Glomerular endothelial cell (primary cell): ENCODE data around the gene ARF4. TPM values are rescaled to one million over a fixed set of nuclear protein-coding genes. Genes with fewer than 3 reads are reported as not detected.

ENCODE experiments used
- DNase-seq: peaks from one replicate; pipeline ENCODE4 v3.0.0-alpha.2; 2011; ENCODE audit warnings: low read depth, low spot score; ENCODE audit errors: extremely low read depth
- total RNA-seq: library from RNA; depleted of rRNA; stranded (reverse); fragments of >200 nt; gene quantifications from 2 replicates; pipeline ENCODE4 v1.2.3, GENCODE V29; 2015

The ARF4 gene
- total RNA-seq, 1 donor from 2014 or later: 230 TPM

GRCh38 chr3:57582474-57583168 lies 14.5 kb downstream of the ARF4 start:
- no peak for DNase-seq

GRCh38 chr3:57577801-57578200 lies 19.3 kb downstream of the ARF4 start:
- DNase-seq: no peak

GRCh38 chr3:57575966-57576626 lies 21.0 kb downstream of the ARF4 start:
- no peak for DNase-seq

- DNase-seq: no peak
These were observed 25.0 kb downstream of the ARF4 start for GRCh38 chr3:57572096-57572495.

DNA sequence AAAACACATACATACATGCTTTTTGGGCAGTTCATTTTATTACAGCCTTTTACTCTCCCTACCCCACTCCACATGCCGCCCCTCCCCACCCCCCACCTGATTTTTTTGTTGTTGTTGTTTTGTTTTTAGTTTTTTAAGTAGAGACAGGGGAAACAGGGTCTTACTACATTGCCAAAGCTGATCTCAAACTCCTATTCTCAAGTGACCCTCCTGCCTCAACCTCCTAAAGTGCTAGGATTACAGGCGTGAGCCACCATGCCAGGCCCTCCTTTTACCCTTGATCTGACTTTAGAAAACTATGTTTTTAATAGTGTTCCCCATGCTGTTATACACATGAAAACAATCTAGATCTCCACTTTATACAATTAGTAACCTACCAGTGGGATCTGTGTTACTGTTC lies 26.3 kb downstream of the ARF4 start:
- DNase-seq: no peak

DNA sequence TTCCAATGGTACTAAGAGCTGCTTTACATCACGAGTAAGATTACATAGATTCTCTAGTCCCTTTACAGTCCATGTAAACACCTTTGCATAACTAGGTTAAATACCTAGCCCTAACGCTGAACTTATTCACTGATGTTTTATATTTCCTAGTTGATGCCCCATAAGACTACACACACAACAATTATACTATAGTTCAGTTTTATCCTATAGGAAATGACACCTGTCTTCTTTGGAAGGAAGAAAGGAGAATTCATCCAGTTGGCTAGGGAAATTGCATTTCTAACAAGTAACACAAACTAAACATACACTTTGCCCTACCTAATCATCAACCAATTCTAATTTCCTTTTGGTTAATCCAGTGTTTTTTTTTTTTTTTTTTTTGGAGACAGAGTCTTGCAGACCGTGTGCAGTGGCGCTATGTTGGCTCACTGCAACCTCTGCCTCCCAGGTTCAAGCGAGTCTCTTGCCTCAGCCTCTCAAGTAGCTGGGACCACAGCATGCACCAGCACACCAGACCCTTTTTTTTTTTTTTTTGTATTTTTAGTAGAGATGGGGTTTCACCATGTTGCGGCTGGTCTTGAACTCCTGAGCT lies 27.2 kb downstream of the ARF4 start:
- DNase-seq: no peak

GRCh38 chr3:57559526-57559925 lies 37.6 kb downstream of the ARF4 start:
- no peak for DNase-seq

- no peak for DNase-seq
These were observed 40.0 kb downstream of the ARF4 start for GRCh38 chr3:57557085-57557537.

DNA sequence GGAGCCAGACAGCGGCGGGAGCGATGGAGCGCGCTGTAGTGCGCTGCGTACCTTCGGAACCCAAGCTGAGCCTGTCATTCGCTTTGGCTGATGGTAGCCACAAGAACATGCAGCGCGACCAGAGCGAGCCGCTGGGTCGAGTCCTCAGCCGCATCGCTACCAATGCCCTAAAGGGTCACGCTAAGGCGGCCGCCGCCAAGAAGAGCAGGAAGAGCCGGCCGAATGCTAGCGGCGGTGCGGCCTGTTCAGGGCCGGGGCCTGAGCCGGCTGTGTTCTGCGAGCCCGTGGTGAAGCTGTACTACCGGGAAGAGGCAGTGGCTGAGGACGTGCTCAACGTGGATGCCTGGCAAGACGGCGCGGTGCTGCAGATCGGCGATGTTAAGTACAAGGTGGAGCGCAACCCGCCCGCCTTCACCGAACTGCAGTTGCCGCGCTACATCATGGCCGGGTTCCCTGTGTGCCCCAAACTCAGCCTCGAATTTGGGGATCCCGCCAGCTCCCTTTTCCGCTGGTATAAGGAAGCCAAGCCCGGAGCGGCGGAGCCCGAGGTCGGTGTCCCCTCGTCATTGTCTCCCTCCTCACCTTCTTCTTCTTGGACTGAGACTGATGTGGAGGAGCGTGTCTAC lies 40.6 kb downstream of the ARF4 start:
- no peak for DNase-seq

GRCh38 chr3:57555738-57556458 lies 41.2 kb downstream of the ARF4 start, which contains the start of gene PDE12:
Gene PDE12, plus strand, starts transcription at chr3:57556274. Its CDS starts 106 bp downstream, at chr3:57556380.
- DNase-seq: peak; percentile 85

DNA sequence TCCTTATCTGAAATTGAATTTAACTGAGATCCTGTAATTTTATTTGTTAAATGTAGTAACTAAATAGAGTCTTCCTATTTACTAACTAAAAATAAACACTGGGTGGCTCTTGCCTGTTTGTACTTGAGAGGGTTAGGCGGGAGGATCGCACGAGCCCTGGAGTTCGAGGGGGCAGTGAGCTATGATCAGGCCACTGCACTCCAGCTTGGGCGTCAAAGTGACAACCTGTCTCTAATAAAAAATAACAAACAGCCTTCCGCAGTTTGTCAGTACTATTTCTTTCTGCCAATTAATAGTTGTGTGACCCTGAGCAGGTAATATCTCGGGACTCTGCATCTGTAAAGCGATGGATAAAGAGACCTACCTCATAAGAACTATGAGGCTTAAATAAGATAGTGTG lies 41.8 kb downstream of the ARF4 start:
- DNase-seq: no peak

GRCh38 chr3:57546616-57547015 lies 50.5 kb downstream of the ARF4 start:
- no peak for DNase-seq

DNA sequence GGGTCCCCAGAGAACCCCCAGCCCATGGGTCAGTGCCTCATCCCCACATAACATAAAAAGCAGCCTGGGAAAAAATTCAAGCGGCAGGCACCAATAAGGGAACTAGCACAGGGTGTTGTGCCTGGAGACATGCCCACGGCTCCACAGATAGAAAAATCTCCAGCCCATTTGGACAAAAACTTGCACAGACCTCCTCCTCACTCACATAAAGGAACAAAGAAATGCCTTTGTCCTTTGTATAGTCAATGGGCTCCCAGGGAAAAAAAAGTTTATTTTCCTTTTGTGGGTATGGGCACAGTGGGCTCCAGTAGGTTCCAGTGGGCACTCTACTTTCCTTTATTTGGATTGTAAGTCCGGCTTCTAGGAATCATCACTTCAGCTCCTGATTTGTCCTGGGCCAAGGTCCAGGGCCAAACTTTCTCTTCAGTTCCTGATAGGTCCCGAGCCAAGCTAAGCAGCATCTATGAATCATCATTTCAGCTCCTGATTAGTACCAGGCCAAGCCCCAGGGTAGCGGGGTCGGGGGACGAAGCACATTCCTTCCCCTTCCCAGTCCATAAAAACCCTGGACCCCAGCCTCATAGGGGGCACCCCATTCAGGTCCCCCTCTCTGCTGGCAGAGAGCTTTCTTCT lies 51.4 kb downstream of the ARF4 start:
- no peak for DNase-seq

DNA sequence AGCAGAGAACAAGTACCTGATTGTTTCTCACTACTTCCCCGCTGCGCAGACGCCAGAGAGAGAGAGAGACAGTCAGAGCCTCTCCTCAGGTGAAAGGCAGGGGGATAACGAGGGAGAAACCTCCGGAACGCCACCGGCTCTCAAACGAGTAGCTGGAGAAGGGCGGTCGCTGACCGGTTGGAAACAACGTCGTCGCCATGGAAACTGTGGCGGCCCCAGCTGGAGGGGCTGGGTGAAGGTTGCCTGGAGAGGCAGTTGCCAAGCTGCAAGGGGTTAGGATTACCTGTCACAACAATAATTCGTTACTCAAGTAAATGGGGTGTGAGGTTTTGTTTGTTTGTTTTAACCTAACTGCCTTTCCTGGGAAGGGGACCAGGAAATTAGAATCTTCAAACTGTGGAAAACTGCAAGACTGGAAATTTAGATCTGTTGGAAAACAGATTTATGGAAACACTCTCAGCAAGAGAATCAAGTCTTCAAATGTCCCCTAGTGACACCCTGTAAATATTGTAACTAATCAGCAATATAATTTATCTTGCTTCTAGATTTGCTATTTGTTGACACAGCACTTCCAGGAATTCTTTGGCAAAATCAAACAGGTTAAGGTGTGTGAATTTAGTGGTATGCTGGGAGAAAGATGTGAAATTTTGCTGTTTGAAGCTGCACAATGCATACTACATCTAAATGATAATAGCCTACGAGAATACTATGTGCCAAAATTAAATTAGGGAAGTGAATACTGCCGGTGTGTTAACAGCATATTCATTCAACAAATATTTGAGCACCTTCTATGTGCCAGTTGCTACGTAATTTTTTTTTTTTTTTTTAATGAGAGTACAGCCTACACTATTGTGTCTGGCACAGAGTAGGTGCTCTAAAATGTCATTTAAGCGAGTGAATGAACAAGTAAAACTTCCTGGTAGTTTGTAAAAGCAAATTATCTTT lies 52.7 kb downstream of the ARF4 start, which contains the start of gene DNAH12:
Gene DNAH12, minus strand, starts transcription at position 164 of the 945 bp plus-strand sequence. CDS start 1,474 bp downstream, outside the sequence.
- DNase-seq: no peak

- no peak for DNase-seq
These were observed 58.7 kb downstream of the ARF4 start for GRCh38 chr3:57538465-57538864.

DNA sequence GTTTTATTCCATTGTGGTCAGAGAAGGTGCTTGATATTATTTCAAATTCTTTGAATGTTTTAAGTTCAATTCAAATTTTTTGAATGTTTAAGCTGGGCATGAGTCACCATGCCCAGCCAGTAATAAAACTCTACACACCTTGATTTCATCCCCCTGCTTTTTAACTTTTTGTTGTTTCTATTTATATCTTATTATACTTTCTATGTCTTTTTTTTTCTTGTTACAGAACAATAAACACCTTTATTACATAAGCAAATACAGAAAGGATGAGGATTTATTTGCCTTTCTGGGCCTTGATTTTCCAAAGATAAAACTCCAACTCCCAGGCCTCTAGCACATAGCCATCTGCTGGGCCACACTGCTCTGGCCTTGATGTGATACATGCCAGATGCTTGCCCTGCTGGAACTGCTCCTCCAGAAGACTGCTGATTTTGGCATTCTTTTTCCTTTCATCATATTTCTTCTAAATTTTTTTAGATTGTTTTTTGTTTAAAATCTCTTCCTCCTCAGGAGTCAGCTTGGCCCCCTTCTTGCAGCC lies 67.0 kb downstream of the ARF4 start:
- DNase-seq: no peak
